HepG2 (cell line): Measurements from ENCODE around the gene NFX1. TPM values are rescaled to one million over a fixed set of nuclear protein-coding genes. Genes with fewer than 3 reads are reported as not detected.
A peak's percentile ranks its signal among the peaks of the same experiment; 100 is the strongest.
"Not testable (repeated sequence)": the region's sequence is repeated elsewhere in the genome, so short reads cannot be mapped to it uniquely, and the experiment has no call there.

Experiments used
- ATAC-seq: fragments of 200-7000 bp; cut with Tn5 transposase; 3 replicates; pipeline ENCODE4 v1.9.1; 2020; ENCODE audit warnings: mild to moderate bottlenecking, moderate library complexity
- BruUV-seq: library from RNA; stranded (reverse); fragments of 400-500 nt; replicated peaks from 2 replicates; lab custom pipeline; 2021; lab: Mats Ljungman, UMichigan
- CTCF ChIA-PET: fragments of 300-600 bp; formaldehyde crosslinking; extraction: SDS; loops from one replicate; lab custom pipeline; 2021; ENCODE audit warnings: low total read pairs, inconsistent platforms, low intra/inter-chr PET ratio; lab: Yijun Ruan, JAX
- POLR2A ChIA-PET: fragments of 350-600 bp; sonication (Branson Sonifier 250); formaldehyde crosslinking; loops from one replicate; lab custom pipeline; 2020; ENCODE audit warnings: antibody characterized with exemption, inconsistent platforms; lab: Yijun Ruan, JAX
- DNase-seq: peaks from one replicate; pipeline ENCODE4 v3.0.0-alpha.2; 2015; ENCODE audit warnings: low spot score
- FAIRE-seq: peaks from 3 replicates; lab custom pipeline; 2011; peaks lifted over from hg19 to GRCh38; lab: Jason Lieb, UNC
- H2AFZ ChIP-seq: one replicate; pipeline ENCODE4 v1.6.1; 2011; ENCODE audit warnings: low read length, inconsistent platforms
- H3K27ac ChIP-seq: fragments of 300-600 bp; 3 replicates; pipeline ENCODE4 v1.8.0; 2011; ENCODE audit warnings: mixed run types, mild to moderate bottlenecking, mixed read lengths, low read length, inconsistent platforms; ENCODE audit not compliant: insufficient read depth; ENCODE audit errors: extremely low read length
- H3K27me3 ChIP-seq, 2 experiments: fragments of 200-600 bp in 1 of 2; 2 replicates in 1 of 2; 3 replicates in 1 of 2; pipeline versions ENCODE4 v1.6.0 to v1.8.0; 2011; ENCODE audit warnings: low read length in 2 of 2, mild to moderate bottlenecking in 2 of 2, moderate library complexity in 2 of 2, inconsistent platforms in 1 of 2; ENCODE audit not compliant: insufficient read depth in 2 of 2, control insufficient read depth in 1 of 2
- H3K36me3 ChIP-seq, 2 experiments: fragments of 200-600 bp in 1 of 2; replicated peaks in 1 of 2; 2 replicates in 1 of 2; 3 replicates in 1 of 2; pipeline versions ENCODE4 v1.5.1 to v1.8.0; 2011; ENCODE audit warnings: low read length in 2 of 2, inconsistent platforms in 1 of 2; ENCODE audit not compliant: insufficient read depth in 2 of 2, control insufficient read depth in 1 of 2
- H3K4me1 ChIP-seq: 2 replicates; pipeline ENCODE4 v1.5.1; 2012; ENCODE audit warnings: low read length, inconsistent platforms; ENCODE audit not compliant: insufficient read depth
- H3K4me2 ChIP-seq: 2 replicates; pipeline ENCODE4 v1.6.0; 2011; ENCODE audit warnings: low read depth, low read length, inconsistent platforms
- H3K4me3 ChIP-seq, 3 experiments: fragments of 200-600 bp in 1 of 3; sonication (generic), shearing (Covaris generic) in 1 of 3; replicated peaks in 1 of 3; 2 replicates each; pipeline ENCODE4 v1.5.1; 2011 to 2016; ENCODE audit warnings: low read length in 3 of 3, inconsistent platforms in 2 of 3, low read depth in 2 of 3, mild to moderate bottlenecking in 2 of 3, control low read depth in 1 of 3, mixed read lengths in 1 of 3; ENCODE audit not compliant: insufficient read depth in 1 of 3
- H3K79me2 ChIP-seq: one replicate; pipeline ENCODE4 v1.6.1; 2011; ENCODE audit warnings: low read length, inconsistent platforms; ENCODE audit not compliant: insufficient read depth
- H3K9ac ChIP-seq: 2 replicates; pipeline ENCODE4 v1.6.0; 2011; ENCODE audit warnings: mild to moderate bottlenecking, low read depth, low read length, inconsistent platforms; ENCODE audit not compliant: insufficient read depth
- H3K9me3 ChIP-seq: 2 replicates; pipeline ENCODE4 v1.5.1; 2012; ENCODE audit warnings: mild to moderate bottlenecking, low read length
- H4K20me1 ChIP-seq: 2 replicates; pipeline ENCODE4 v1.6.0; 2011; ENCODE audit warnings: inconsistent platforms, mild to moderate bottlenecking, low read length, moderate library complexity; ENCODE audit not compliant: insufficient read depth
- CENPX ChIP-seq: sonication (generic); formaldehyde crosslinking; IDR thresholded peaks from 2 replicates; pipeline ENCODE4 v1.9.0; 2021; ENCODE audit warnings: mild to moderate bottlenecking, missing genetic modification reagents, moderate library complexity
- ZNF883 ChIP-seq: sonication (generic); formaldehyde crosslinking; IDR thresholded peaks from 2 replicates; pipeline ENCODE4 v1.5.1; 2020; ENCODE audit warnings: mild to moderate bottlenecking, missing genetic modification reagents; ENCODE audit errors: not compliant biosample characterization
- ZSCAN25 ChIP-seq: sonication (generic); formaldehyde crosslinking; IDR thresholded peaks from 2 replicates; pipeline ENCODE4 v1.8.0; 2022; ENCODE audit warnings: mild to moderate bottlenecking, missing genetic modification reagents
- WGBS: methylation state at CpG from one replicate; pipeline ENCODE4 v1.1.6; 2017; ENCODE audit warnings: low lambda C conversion rate; 5-methylcytosine and 5-hydroxymethylcytosine counted together
- in situ Hi-C: cut with HindIII; loops from 2 replicates; pipeline ENCODE4 v1.10.0; 2017; ENCODE audit warnings: low pct_unique_long_range_greater_than_20kb; ENCODE audit not compliant: extremely low pct_ligation_motif_present
- intact Hi-C: fragments of 100-400 bp; cut with micrococcal nuclease; formaldehyde crosslinking; loops from one replicate; pipeline ENCODE4 v1.10.0; 2022; ENCODE audit not compliant: unreplicated experiment
- polyA plus RNA-seq, 8 experiments: library from polyadenylated mRNA; depleted of rRNA in 3 of 8; stranded (reverse) in 7 of 8; unstranded in 1 of 8; fragments of >200 nt; fragmentation: Illumina TruSeq in 4 of 8; extraction: Trizol in 4 of 8; gene quantifications; 2 replicates each; pipeline versions ENCODE4 v1.2.1 to v1.2.3, GENCODE V29; 2011 to 2016; ENCODE audit warnings: low read depth in 4 of 8, missing spikeins in 1 of 8, mixed read lengths in 1 of 8; ENCODE audit not compliant: insufficient read depth in 1 of 8
- total RNA-seq, 5 experiments: library from RNA; depleted of rRNA; stranded (reverse); fragments of >200 nt; fragmentation: Illumina TruSeq; extraction: Trizol; gene quantifications; 2 replicates each; pipeline ENCODE4 v1.2.3, GENCODE V29; 2016; ENCODE audit warnings: low read depth in 1 of 5

Gene NFX1
- total and polyA plus RNA-seq, 2 of the 13 experiments (the other 11 are each of a cell fraction or from before 2014, with no cell fraction given) = 23.9 to 27.5 TPM

DNA sequence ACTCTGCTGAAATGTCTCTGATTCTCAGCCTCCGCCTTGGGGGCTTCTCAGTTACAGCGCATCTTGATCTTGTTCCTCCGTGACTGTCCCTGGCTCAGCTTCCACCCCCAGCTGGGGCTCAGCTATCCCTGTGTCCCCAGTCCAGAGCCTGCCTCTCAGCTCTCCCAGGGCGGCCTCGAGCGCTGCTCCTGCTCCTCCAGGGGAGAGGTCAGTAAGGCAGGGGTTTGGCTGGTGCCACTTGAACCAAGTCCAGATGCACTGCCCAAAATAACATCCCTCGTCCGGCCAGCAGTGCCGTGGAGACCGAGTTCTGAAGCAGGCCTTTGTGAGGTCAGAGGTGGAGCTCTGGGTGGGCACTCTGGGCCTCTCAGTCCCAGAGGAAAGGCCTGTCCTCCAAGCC, 112.1 kb downstream of the NFX1 start, which contains the start of gene AQP7:
TSS of gene AQP7 (minus strand) at position 198 of the 400 bp plus-strand sequence. CDS start 1,306 bp downstream, outside the sequence.
- Histone ChIP-seq H3K27me3 (peaks cover 3 to 14% of the 10 kb centered on the region in 2 experiments), H3K4me2 (peak within 1 kb of the TSS; percentile 99), H2AFZ (peak within 1 kb of the TSS; percentile 27), H3K4me1 (peaks cover 24% of the 10 kb centered on the region), H3K9ac (peak within 1 kb of the TSS; percentile 70), H3K4me3 (peak within 1 kb of the TSS; percentile 49 to 73 (median 52); a peak in 5 of 6 replicates)
- ATAC-seq, FAIRE-seq, in situ Hi-C loops, BruUV-seq, H3K36me3 ChIP-seq, H4K20me1 ChIP-seq, H3K27ac ChIP-seq, DNase-seq, H3K9me3 ChIP-seq, H3K79me2 ChIP-seq: not testable (repeated sequence)
- WGBS = 31% methylated on average over 3 of the region's 10 CpGs
- ChIA-PET CTCF (interaction anchor here (0.8 to 3.2 kb wide), 3 partner anchors 50 to 115 kb away, joined by 7 to 31 read pairs (median 21); no protein-coding TSS in a partner anchor), POLR2A (interaction anchor here (1.2 to 1.6 kb wide), 4 partner anchors 8 to 71 kb away, joined by 3 to 14 read pairs (median 10); partner anchors contain the start of gene NOL6)
- intact Hi-C loops = loop anchor here (2.0 to 5.0 kb wide), 2 partner anchors 44 to 115 kb away; partner anchors contain the start of gene AQP3

DNA sequence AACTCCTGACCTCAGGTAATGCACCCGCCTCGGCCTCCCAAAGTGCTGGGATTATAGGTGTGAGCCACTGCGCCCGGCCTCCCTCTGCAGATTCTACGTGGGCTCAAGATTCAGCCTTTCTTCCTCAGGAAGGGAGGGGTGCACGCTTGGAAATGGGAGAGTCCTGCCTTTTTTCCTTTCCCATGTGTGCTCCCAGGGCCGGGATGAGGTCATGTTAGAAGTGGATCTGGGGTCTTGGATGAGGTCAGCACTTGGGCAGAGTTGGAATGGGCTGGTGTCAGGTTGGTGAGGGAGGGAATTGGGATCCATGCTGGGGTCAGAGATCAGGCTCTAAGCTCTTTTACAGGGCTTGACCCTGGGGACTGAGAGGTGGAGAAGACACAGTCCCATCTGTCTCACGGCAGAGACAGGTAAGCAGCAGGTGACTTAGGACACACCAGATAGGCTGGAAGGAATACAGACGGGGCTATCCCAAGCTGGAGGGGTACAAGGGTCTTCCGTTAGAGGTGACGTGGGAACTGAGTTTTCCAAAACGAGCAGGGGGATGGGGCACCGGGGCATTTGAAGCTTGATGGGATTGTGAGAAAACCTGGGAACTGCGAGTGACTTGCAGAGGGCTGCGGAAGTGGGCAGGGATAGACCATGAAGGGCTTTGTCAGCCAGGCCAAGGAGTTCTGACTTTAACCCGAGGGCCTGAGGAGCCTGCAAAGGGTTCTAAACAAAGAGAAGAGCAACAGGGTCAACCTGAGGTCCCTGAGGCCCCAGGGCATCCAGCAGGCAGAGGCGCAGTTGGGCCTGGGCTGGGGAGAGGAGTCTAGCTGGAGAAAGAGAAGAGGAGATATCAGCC, 113.8 kb downstream of the NFX1 start:
- H3K9ac ChIP-seq = no peak overlapping the region
- peak; percentile 41 for TF ChIP-seq ZNF883 (CRISPR knock-in tag)
- TF ChIP-seq CENPX (CRISPR knock-in tag) = no peak
- 0 out of 2 replicates have a peak, but pooled peaks have one; percentile 22 for TF ChIP-seq ZSCAN25 (CRISPR knock-in tag)
- TF ChIP-seq, all 625 proteins: peak for 2
- Histone ChIP-seq H3K79me2 (no peaks in the 10 kb centered on the region), H3K4me3 (no peak overlapping the region), H4K20me1 (no peaks in the 10 kb centered on the region), H2AFZ (no peak overlapping the region), H3K36me3 (no peaks in the 10 kb centered on the region), H3K27me3 (peaks cover 7 to 28% of the 10 kb centered on the region in 2 experiments), H3K9me3 (no peaks in the 10 kb centered on the region), H3K4me1 (peaks cover 24% of the 10 kb centered on the region), H3K4me2 (no peak overlapping the region), H3K27ac (no peak overlapping the region)
- ChIA-PET CTCF (interaction anchor here (1.5 to 3.2 kb wide), 4 partner anchors 11 to 62 kb away, joined by 11 to 31 read pairs (median 16); no protein-coding TSS in a partner anchor), POLR2A (interaction anchor here (1.0 to 1.6 kb wide), 9 partner anchors 11 to 114 kb away, joined by 3 to 14 read pairs (median 6); partner anchors contain the start of genes AQP3, NFX1 and NOL6)
- intact Hi-C loops (loop anchor here (1.0 to 5.0 kb wide), 3 partner anchors 43 to 113 kb away; partner anchors contain the start of gene AQP3), in situ Hi-C loops (no loop called here)
- no peak for FAIRE-seq
- ATAC-seq = peak; percentile 43
- WGBS = 22% methylated on average over 16 of the region's 17 CpGs
- no peak for DNase-seq
- BruUV-seq = no TSS peak
